ENCODE data around the gene ABHD1.
A peak's percentile ranks its signal among the peaks of the same experiment; 100 is the strongest.
"Not testable (repeated sequence)": the region's sequence is repeated elsewhere in the genome, so short reads cannot be mapped to it uniquely, and the experiment has no call there.

Gene ABHD1

GRCh38 chr2:27111392-27112078, 12.1 kb upstream of the ABHD1 start:
- DNase-seq: not testable (repeated sequence)

- DNase-seq: no peak
Measured at GRCh38 chr2:27115519-27115918, 8.1 kb upstream of the ABHD1 start.

GRCh38 chr2:27117995-27118524, 5.6 kb upstream of the ABHD1 start:
- no peak for DNase-seq

- DNase-seq: no peak
Measured at GRCh38 chr2:27118525-27119329, 4.9 kb upstream of the ABHD1 start, which contains the start of gene CGREF1. CGREF1 (minus strand) TSS chr2:27119128; CDS start chr2:27104366, 14,762 bp downstream.

- not testable (repeated sequence) for DNase-seq
Measured at GRCh38 chr2:27119330-27119670, 4.3 kb upstream of the ABHD1 start.

GRCh38 chr2:27121906-27122305, 1.7 kb upstream of the ABHD1 start:
- no peak for DNase-seq

GRCh38 chr2:27122791-27123190, 824 bp upstream of the ABHD1 start:
- DNase-seq: no peak

GRCh38 chr2:27125104-27125503, 1.5 kb downstream of the ABHD1 start:
- no peak for DNase-seq

- no peak for DNase-seq
Measured at GRCh38 chr2:27126252-27126710, 2.7 kb downstream of the ABHD1 start.

- no peak for DNase-seq
Measured at GRCh38 chr2:27127883-27128667, 4.5 kb downstream of the ABHD1 start.

GRCh38 chr2:27128668-27129571, 5.3 kb downstream of the ABHD1 start:
- DNase-seq: no peak

- no peak for DNase-seq
Measured at GRCh38 chr2:27130396-27130795, 6.8 kb downstream of the ABHD1 start.

- DNase-seq: no peak
Measured at GRCh38 chr2:27131429-27131828, 7.8 kb downstream of the ABHD1 start.

GRCh38 chr2:27133195-27133875, 9.7 kb downstream of the ABHD1 start:
- no peak for DNase-seq

- peak; percentile 92 for DNase-seq
Measured at GRCh38 chr2:27133905-27134780, 10.5 kb downstream of the ABHD1 start, which contains the start of gene PREB. PREB (minus strand) TSS chr2:27134636; CDS start chr2:27134421, 215 bp downstream.

GRCh38 chr2:27134781-27135477, 11.3 kb downstream of the ABHD1 start:
- no peak for DNase-seq

GRCh38 chr2:27135478-27135955, 11.9 kb downstream of the ABHD1 start:
- no peak for DNase-seq

- DNase-seq: no peak
Measured at GRCh38 chr2:27136751-27137150, 13.1 kb downstream of the ABHD1 start.

- DNase-seq: no peak
Measured at GRCh38 chr2:27137322-27137935, 13.8 kb downstream of the ABHD1 start.

All from NCI-H510A (cell line).